ENCODE results near the gene ZNF296. TPM values are rescaled to one million over a fixed set of nuclear protein-coding genes. Genes with fewer than 3 reads are reported as not detected.
A peak's percentile ranks its signal among the peaks of the same experiment; 100 is the strongest.

Gene ZNF296
- total RNA-seq, 4 donors from 2014 or later: 2.1 to 4.2 (median 2.1) TPM; not detected in 1

DNA sequence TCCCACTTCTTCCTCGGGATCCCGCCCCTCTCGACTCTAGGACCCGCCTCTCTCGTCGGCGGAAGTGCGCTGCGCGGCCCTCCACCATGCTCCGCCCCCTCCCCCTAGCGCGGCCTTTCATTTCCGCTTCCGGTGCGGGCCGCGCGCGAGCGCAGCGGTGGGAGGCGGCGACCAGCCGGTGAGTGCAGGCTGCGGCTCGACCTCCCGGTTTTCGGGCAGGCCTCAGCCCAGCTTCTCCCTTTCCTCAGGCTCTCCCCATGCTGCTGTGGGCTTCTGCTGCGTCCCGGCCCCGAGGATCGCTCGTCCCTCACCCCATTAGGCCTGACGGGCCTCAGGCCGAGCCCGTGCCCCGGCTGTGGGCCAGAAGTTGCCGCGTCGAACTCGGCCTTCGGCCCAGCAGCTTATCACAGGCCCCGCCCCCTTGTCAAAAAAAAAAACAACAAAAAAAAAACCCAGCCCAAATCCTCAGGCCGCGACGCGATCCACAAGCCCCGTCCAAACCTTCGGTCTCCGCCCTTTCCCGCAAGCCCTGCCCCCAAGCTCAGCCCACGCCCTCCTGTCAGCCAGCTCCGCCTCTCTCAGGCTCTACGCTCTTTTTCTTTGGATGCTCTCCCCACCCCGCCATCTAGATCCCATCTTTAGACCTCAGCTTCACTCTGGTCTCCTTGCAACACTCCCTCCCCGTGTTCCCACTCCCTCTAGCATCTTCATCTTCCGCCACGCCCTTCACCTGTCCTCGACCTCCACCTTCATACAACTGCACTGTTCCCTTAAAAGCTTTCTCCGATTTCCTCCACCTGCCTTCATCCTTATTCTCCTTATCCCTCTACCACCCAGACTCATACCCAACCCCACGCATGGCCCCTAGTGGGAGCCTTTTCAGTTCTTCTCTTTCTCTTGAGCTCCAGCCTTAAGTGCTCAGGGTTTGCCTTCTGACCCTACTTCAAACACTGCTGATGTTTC lies 37.1 kb downstream of the ZNF296 start, which contains the start of gene CLASRP:
CLASRP (plus strand) TSS at position 115 of the 963 bp plus-strand sequence. CDS start 1,168 bp downstream, outside the sequence.
- DNase-seq (ENCODE audit: low spot score in 2 of 2): peak; percentile 83 to 84
- peaks cover 0 to 68% (median 26%) of the 10 kb centered on the region in 3 donors for H3K36me3 ChIP-seq

DNA sequence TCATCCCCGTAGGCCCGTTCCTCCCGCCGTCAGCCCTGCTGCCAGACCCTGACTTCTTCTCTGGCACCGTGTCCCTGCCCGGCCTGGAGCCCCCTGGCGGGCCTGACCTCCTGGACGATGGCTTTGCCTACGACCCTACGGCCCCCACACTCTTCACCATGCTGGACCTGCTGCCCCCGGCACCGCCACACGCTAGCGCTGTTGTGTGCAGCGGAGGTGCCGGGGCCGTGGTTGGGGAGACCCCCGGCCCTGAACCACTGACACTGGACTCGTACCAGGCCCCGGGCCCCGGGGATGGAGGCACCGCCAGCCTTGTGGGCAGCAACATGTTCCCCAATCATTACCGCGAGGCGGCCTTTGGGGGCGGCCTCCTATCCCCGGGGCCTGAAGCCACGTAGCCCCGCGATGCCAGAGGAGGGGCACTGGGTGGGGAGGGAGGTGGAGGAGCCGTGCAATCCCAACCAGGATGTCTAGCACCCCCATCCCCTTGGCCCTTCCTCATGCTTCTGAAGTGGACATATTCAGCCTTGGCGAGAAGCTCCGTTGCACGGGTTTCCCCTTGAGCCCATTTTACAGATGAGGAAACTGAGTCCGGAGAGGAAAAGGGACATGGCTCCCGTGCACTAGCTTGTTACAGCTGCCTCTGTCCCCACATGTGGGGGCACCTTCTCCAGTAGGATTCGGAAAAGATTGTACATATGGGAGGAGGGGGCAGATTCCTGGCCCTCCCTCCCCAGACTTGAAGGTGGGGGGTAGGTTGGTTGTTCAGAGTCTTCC lies 38.7 kb downstream of the ZNF296 start:
- H3K27me3 ChIP-seq: no peaks in the 10 kb centered on the region
- no peak overlapping the region for H3K4me3 ChIP-seq
- H3K9me3 ChIP-seq: peaks cover 0 to 3% (median 0%) of the 10 kb centered on the region in 4 donors
- TF ChIP-seq, protein P1, sequence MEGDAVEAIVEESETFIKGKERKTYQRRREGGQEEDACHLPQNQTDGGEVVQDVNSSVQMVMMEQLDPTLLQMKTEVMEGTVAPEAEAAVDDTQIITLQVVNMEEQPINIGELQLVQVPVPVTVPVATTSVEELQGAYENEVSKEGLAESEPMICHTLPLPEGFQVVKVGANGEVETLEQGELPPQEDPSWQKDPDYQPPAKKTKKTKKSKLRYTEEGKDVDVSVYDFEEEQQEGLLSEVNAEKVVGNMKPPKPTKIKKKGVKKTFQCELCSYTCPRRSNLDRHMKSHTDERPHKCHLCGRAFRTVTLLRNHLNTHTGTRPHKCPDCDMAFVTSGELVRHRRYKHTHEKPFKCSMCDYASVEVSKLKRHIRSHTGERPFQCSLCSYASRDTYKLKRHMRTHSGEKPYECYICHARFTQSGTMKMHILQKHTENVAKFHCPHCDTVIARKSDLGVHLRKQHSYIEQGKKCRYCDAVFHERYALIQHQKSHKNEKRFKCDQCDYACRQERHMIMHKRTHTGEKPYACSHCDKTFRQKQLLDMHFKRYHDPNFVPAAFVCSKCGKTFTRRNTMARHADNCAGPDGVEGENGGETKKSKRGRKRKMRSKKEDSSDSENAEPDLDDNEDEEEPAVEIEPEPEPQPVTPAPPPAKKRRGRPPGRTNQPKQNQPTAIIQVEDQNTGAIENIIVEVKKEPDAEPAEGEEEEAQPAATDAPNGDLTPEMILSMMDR (IDR thresholded peaks at IDR 0.05): no peak
- TF ChIP-seq EP300 (IDR thresholded peaks at IDR 0.05) (no peak), POLR2A (IDR thresholded peaks at IDR 0.05) (no peak)
- peaks cover 0 to 71% (median 26%) of the 10 kb centered on the region in 3 donors for H3K36me3 ChIP-seq
- peaks cover 0 to 39% (median 26%) of the 10 kb centered on the region in 4 donors for H3K4me1 ChIP-seq
- no peak overlapping the region for H3K27ac ChIP-seq
- WGBS, 2 donors: 86 to 89% methylated on average over 32 to 37 of the region's 37 CpGs
- no peak for DNase-seq (ENCODE audit: low spot score in 2 of 2)

More for the DNA sequence above, 37.1 kb downstream of the ZNF296 start, which contains the start of gene CLASRP:
- Histone ChIP-seq H3K27me3 (no peaks in the 10 kb centered on the region), H3K4me1 (peaks cover 0 to 48% (median 26%) of the 10 kb centered on the region in 4 donors), H3K27ac (peak within 1 kb of the TSS; percentile 80 to 98 (median 96)), H3K4me3 (peak within 1 kb of the TSS; percentile 86 to 95 (median 93)), H3K9me3 (peaks cover 0 to 3% (median 0%) of the 10 kb centered on the region in 4 donors)
- 2 to 3% methylated on average over 59 to 62 of the region's 62 CpGs for WGBS, 2 donors
- TF ChIP-seq POLR2A (IDR thresholded peaks at IDR 0.05) (peak; percentile 70 to 94), EP300 (IDR thresholded peaks at IDR 0.05) (peak; percentile 96 to 98)
- TF ChIP-seq, protein P1 (IDR thresholded peaks at IDR 0.05): peak in 1 of 5 experiments; percentile 40

DNA sequence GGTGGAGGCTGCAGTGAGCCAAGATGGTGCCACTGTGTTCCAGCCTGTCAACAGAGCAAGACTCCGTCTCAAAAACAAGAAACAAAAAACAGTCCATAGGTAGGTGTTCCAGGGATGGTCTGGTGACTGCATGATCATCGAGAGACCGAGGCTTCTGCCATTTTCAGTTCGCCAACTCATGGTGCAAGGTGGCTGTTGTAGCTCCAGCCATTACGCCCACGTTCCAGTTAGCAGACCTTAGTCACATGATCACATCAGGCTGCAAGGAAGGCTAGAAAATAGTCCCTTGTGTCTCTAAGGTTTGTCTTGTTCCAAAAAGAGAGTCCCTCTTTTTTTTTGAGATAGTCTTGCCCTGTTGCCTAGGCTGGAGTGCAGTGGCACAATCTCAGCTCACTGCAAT lies 40.5 kb downstream of the ZNF296 start:
- H3K27ac ChIP-seq: no peak overlapping the region
- peaks cover 0 to 71% (median 21%) of the 10 kb centered on the region in 3 donors for H3K36me3 ChIP-seq
- 96 to 97% methylated on average over 6 of the region's 6 CpGs for WGBS, 2 donors
- H3K27me3 ChIP-seq: no peaks in the 10 kb centered on the region
- TF ChIP-seq POLR2A (IDR thresholded peaks at IDR 0.05) (no peak), EP300 (IDR thresholded peaks at IDR 0.05) (no peak)
- TF ChIP-seq, protein P1 (IDR thresholded peaks at IDR 0.05): no peak
- peaks cover 0 to 21% (median 18%) of the 10 kb centered on the region in 4 donors for H3K4me1 ChIP-seq
- DNase-seq (ENCODE audit: low spot score in 2 of 2): no peak
- peaks cover 0 to 3% (median 0%) of the 10 kb centered on the region in 4 donors for H3K9me3 ChIP-seq
- no peak overlapping the region for H3K4me3 ChIP-seq

DNA sequence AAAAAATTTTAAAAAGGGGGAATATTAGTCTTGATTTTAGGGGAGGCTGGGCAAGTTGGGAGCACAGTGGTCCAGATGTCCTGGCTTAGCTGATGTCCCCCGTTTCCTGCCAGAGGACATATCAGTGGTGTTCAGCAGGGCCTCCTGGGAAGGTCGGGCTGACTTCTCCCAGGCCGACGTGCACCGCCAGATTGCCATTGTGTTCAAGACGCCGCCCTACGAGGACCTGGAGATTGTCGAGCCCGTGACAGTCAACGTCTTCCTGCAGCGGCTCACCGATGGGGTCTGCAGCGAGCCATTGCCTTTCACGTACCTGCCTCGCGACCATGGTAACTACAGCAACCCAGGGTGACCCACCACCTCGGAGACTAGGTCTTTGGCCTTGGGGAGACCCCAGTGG lies 43.9 kb downstream of the ZNF296 start:
- Histone ChIP-seq H3K9me3 (peaks cover 0 to 3% (median 0%) of the 10 kb centered on the region in 4 donors), H3K4me1 (no peaks in the 10 kb centered on the region), H3K27me3 (no peaks in the 10 kb centered on the region), H3K36me3 (peaks cover 0 to 93% (median 14%) of the 10 kb centered on the region in 3 donors), H3K27ac (no peak overlapping the region), H3K4me3 (no peak overlapping the region)
- WGBS, 2 donors: 76 to 87% methylated on average over 12 to 18 of the region's 18 CpGs
- DNase-seq (ENCODE audit: low spot score in 2 of 2): no peak
- TF ChIP-seq EP300 (IDR thresholded peaks at IDR 0.05): no peak
- no peak for TF ChIP-seq POLR2A (IDR thresholded peaks at IDR 0.05)
- TF ChIP-seq, protein P1 (IDR thresholded peaks at IDR 0.05): no peak
